WTC11 (cell line): ENCODE data around the gene GRM1. TPM values are rescaled to one million over a fixed set of nuclear protein-coding genes. Genes with fewer than 3 reads are reported as not detected.

Experiments used
- ATAC-seq: fragments of 200-7000 bp; cut with Tn5 transposase; 2 replicates; pipeline ENCODE4 v1.10.0; 2021; ENCODE audit warnings: mild to moderate bottlenecking, moderate library complexity
- CTCF ChIA-PET: fragments of 300-600 bp; sonication (Branson Sonifier 250); formaldehyde crosslinking; loops from one replicate; lab custom pipeline; 2021; ENCODE audit warnings: antibody characterized with exemption; lab: Charles Lee
- POLR2A ChIA-PET: fragments of 350-600 bp; sonication (Branson Sonifier 250); formaldehyde crosslinking; loops from one replicate; lab custom pipeline; 2021; ENCODE audit warnings: antibody characterized with exemption; lab: Charles Lee
- DNase-seq: peaks from one replicate; pipeline ENCODE4 v3.0.0; 2021; ENCODE audit warnings: low spot score
- H3K27ac Mint-ChIP-seq: 2 replicates; pipeline ENCODE4 v1.8.0; 2021; ENCODE audit warnings: mixed read lengths
- H3K27me3 Mint-ChIP-seq: 2 replicates; pipeline ENCODE4 v1.8.0; 2021; ENCODE audit warnings: low read depth, mild to moderate bottlenecking, moderate library complexity, mixed read lengths
- H3K36me3 Mint-ChIP-seq: 2 replicates; pipeline ENCODE4 v1.8.0; 2021; ENCODE audit warnings: mixed read lengths
- H3K4me1 Mint-ChIP-seq: 2 replicates; pipeline ENCODE4 v1.8.0; 2022; ENCODE audit warnings: mixed read lengths
- H3K4me3 Mint-ChIP-seq: 2 replicates; pipeline ENCODE4 v1.8.0; 2021; ENCODE audit warnings: mild to moderate bottlenecking, moderate library complexity, mixed read lengths
- H3K9me3 Mint-ChIP-seq: 2 replicates; pipeline ENCODE4 v1.8.0; 2021; ENCODE audit warnings: mixed read lengths
- ATF1 ChIP-seq: sonication (generic); formaldehyde crosslinking; IDR thresholded peaks from 2 replicates; pipeline ENCODE4 v1.8.1; 2023; ENCODE audit warnings: mild to moderate bottlenecking, moderate library complexity, missing genetic modification reagents
- CBFB ChIP-seq: sonication (generic); formaldehyde crosslinking; IDR thresholded peaks from 2 replicates; pipeline ENCODE4 v1.8.1; 2022; ENCODE audit warnings: mild to moderate bottlenecking, low read depth, missing genetic modification reagents
- EMX1 ChIP-seq: fragments of 250-450 bp; sonication (Bioruptor Pico); IDR thresholded peaks from 2 replicates; pipeline ENCODE4 v1.8.0; 2021; ENCODE audit warnings: mild to moderate bottlenecking
- FOXP1 ChIP-seq: sonication (generic); formaldehyde crosslinking; IDR thresholded peaks from 2 replicates; pipeline ENCODE4 v1.8.0; 2022; ENCODE audit warnings: missing genetic modification reagents, mild to moderate bottlenecking, moderate library complexity, borderline replicate concordance
- GABPB1 ChIP-seq: sonication (generic); formaldehyde crosslinking; IDR thresholded peaks from 2 replicates; pipeline ENCODE4 v1.8.1; 2023; ENCODE audit warnings: mild to moderate bottlenecking, missing genetic modification reagents
- GTF2I ChIP-seq: fragments of 250-450 bp; sonication (Bioruptor Pico); conservative IDR thresholded peaks from 2 replicates; pipeline ENCODE4 v1.4.0; 2021; ENCODE audit warnings: mild to moderate bottlenecking
- IRF2 ChIP-seq: sonication (generic); formaldehyde crosslinking; IDR thresholded peaks from 2 replicates; pipeline ENCODE4 v1.8.0; 2022; ENCODE audit warnings: low read depth, missing genetic modification reagents, borderline replicate concordance
- KAT7 ChIP-seq: sonication (generic); formaldehyde crosslinking; IDR thresholded peaks from 2 replicates; pipeline ENCODE4 v1.8.1; 2023; ENCODE audit warnings: missing genetic modification reagents, mild to moderate bottlenecking, borderline replicate concordance
- RELA ChIP-seq: sonication (generic); formaldehyde crosslinking; IDR thresholded peaks from 2 replicates; pipeline ENCODE4 v1.8.1; 2022; ENCODE audit warnings: missing genetic modification reagents, mild to moderate bottlenecking, borderline replicate concordance
- SMAD4 ChIP-seq: sonication (generic); formaldehyde crosslinking; IDR thresholded peaks from 2 replicates; pipeline ENCODE4 v1.8.0; 2022; ENCODE audit warnings: mild to moderate bottlenecking, missing genetic modification reagents
- SOX15 ChIP-seq: fragments of 250-450 bp; sonication (Bioruptor Pico); IDR thresholded peaks from 2 replicates; pipeline ENCODE4 v1.9.0; 2021; ENCODE audit warnings: mild to moderate bottlenecking
- TCF7 ChIP-seq: sonication (generic); formaldehyde crosslinking; IDR thresholded peaks from 2 replicates; pipeline ENCODE4 v1.8.0; 2022; ENCODE audit warnings: mild to moderate bottlenecking, low read depth, missing genetic modification reagents, moderate library complexity
- TEAD4 ChIP-seq: sonication (generic); formaldehyde crosslinking; IDR thresholded peaks from 2 replicates; pipeline ENCODE4 v1.8.0; 2022; ENCODE audit warnings: mild to moderate bottlenecking, missing genetic modification reagents
- ZNF396 ChIP-seq: fragments of 250-450 bp; sonication (Bioruptor Pico); IDR thresholded peaks from 2 replicates; pipeline ENCODE4 v1.8.0; 2021; ENCODE audit warnings: mild to moderate bottlenecking, moderate library complexity, borderline replicate concordance
- total RNA-seq: library from RNA; stranded (reverse); gene quantifications from 3 replicates; pipeline ENCODE4 v1.2.3, GENCODE V29; 2021
- TF ChIP-seq, protein P1 (sequence below): sonication (generic); formaldehyde crosslinking; IDR thresholded peaks from 2 replicates; pipeline ENCODE4 v1.8.0; 2023; ENCODE audit warnings: missing genetic modification reagents
- TF ChIP-seq, protein P2 (sequence below): fragments of 250-450 bp; sonication (Bioruptor Pico); IDR thresholded peaks from 2 replicates; pipeline ENCODE4 v1.9.0; 2021; ENCODE audit warnings: mild to moderate bottlenecking, borderline replicate concordance
- TF ChIP-seq, protein P3 (sequence below): sonication (generic); formaldehyde crosslinking; IDR thresholded peaks from 2 replicates; pipeline ENCODE4 v1.8.1; 2022; ENCODE audit warnings: mild to moderate bottlenecking, moderate library complexity, missing genetic modification reagents
- TF ChIP-seq, protein P4 (sequence below): fragments of 250-450 bp; sonication (Bioruptor Pico); conservative IDR thresholded peaks from 2 replicates; pipeline ENCODE4 v1.9.0; 2021; ENCODE audit warnings: mild to moderate bottlenecking
- TF ChIP-seq, protein P5 (sequence below): sonication (generic); formaldehyde crosslinking; IDR thresholded peaks from 2 replicates; pipeline ENCODE4 v1.8.0; 2022; ENCODE audit warnings: mild to moderate bottlenecking, missing genetic modification reagents
- TF ChIP-seq, protein P6 (sequence below): sonication (generic); formaldehyde crosslinking; IDR thresholded peaks from 2 replicates; pipeline ENCODE4 v1.8.0; 2022; ENCODE audit warnings: mild to moderate bottlenecking, missing genetic modification reagents
- TF ChIP-seq, protein P7 (sequence below): sonication (generic); formaldehyde crosslinking; IDR thresholded peaks from 2 replicates; pipeline ENCODE4 v1.8.1; 2023; ENCODE audit warnings: mild to moderate bottlenecking, missing genetic modification reagents
- TF ChIP-seq, protein P8 (sequence below): sonication (generic); formaldehyde crosslinking; IDR thresholded peaks from 2 replicates; pipeline ENCODE4 v1.8.1; 2023; ENCODE audit warnings: mild to moderate bottlenecking, moderate library complexity, missing genetic modification reagents

The GRM1 gene
- total RNA-seq, 1 experiment from 2014 or later, result 0.46 TPM

DNA sequence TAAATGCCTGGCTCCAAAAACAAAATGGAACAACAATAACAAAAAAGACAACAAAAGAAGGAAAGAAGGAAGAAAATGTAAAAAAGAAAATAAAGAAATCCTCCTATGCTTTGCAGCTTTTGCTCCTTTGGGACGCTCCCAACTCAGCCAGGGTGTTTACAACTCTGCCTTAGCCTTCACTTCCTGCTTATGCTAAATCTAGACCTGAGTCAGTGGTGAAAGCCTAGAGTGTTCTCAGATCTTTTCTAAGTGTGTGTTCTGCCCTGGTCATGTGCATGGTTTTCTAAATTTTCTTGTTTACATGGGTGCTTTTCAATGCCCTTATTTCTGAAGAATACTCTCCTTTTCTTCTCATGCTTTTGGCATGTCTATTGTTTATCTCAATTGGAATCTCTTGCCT, 19.5 kb upstream of the GRM1 start:
- CTCF ChIA-PET, result no interaction called here
- H3K9me3 Mint-ChIP-seq, result peaks cover 37% of the 10 kb centered on the region
- no peak overlapping the region for H3K27ac Mint-ChIP-seq
- ATAC-seq (no peak), DNase-seq (no peak)
- no peak overlapping the region for H3K4me3 Mint-ChIP-seq
- POLR2A ChIA-PET, result no interaction called here
- peaks cover 20% of the 10 kb centered on the region for H3K36me3 Mint-ChIP-seq
- TF ChIP-seq ATF1 (CRISPR knock-in tag) (no peak), GTF2I (CRISPR knock-in tag) (no peak), KAT7 (CRISPR knock-in tag) (no peak), GABPB1 (CRISPR knock-in tag) (no peak), SMAD4 (CRISPR knock-in tag) (no peak), RELA (no peak), IRF2 (CRISPR knock-in tag) (no peak), SOX15 (CRISPR knock-in tag) (no peak), TEAD4 (CRISPR knock-in tag) (no peak)
- TF ChIP-seq, protein P1, sequence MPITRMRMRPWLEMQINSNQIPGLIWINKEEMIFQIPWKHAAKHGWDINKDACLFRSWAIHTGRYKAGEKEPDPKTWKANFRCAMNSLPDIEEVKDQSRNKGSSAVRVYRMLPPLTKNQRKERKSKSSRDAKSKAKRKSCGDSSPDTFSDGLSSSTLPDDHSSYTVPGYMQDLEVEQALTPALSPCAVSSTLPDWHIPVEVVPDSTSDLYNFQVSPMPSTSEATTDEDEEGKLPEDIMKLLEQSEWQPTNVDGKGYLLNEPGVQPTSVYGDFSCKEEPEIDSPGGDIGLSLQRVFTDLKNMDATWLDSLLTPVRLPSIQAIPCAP (CRISPR knock-in tag), result no peak
- TF ChIP-seq, protein P2, sequence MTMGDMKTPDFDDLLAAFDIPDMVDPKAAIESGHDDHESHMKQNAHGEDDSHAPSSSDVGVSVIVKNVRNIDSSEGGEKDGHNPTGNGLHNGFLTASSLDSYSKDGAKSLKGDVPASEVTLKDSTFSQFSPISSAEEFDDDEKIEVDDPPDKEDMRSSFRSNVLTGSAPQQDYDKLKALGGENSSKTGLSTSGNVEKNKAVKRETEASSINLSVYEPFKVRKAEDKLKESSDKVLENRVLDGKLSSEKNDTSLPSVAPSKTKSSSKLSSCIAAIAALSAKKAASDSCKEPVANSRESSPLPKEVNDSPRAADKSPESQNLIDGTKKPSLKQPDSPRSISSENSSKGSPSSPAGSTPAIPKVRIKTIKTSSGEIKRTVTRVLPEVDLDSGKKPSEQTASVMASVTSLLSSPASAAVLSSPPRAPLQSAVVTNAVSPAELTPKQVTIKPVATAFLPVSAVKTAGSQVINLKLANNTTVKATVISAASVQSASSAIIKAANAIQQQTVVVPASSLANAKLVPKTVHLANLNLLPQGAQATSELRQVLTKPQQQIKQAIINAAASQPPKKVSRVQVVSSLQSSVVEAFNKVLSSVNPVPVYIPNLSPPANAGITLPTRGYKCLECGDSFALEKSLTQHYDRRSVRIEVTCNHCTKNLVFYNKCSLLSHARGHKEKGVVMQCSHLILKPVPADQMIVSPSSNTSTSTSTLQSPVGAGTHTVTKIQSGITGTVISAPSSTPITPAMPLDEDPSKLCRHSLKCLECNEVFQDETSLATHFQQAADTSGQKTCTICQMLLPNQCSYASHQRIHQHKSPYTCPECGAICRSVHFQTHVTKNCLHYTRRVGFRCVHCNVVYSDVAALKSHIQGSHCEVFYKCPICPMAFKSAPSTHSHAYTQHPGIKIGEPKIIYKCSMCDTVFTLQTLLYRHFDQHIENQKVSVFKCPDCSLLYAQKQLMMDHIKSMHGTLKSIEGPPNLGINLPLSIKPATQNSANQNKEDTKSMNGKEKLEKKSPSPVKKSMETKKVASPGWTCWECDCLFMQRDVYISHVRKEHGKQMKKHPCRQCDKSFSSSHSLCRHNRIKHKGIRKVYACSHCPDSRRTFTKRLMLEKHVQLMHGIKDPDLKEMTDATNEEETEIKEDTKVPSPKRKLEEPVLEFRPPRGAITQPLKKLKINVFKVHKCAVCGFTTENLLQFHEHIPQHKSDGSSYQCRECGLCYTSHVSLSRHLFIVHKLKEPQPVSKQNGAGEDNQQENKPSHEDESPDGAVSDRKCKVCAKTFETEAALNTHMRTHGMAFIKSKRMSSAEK (CRISPR knock-in tag), result no peak
- TF ChIP-seq, protein P3, sequence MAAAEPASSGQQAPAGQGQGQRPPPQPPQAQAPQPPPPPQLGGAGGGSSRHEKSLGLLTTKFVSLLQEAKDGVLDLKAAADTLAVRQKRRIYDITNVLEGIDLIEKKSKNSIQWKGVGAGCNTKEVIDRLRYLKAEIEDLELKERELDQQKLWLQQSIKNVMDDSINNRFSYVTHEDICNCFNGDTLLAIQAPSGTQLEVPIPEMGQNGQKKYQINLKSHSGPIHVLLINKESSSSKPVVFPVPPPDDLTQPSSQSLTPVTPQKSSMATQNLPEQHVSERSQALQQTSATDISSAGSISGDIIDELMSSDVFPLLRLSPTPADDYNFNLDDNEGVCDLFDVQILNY (CRISPR knock-in tag), result no peak
- TF ChIP-seq, all 79 proteins: peak for 0
- Mint-ChIP-seq H3K27me3 (no peaks in the 10 kb centered on the region; the same call in 1 of the 2 replicates), H3K4me1 (no peaks in the 10 kb centered on the region)

DNA sequence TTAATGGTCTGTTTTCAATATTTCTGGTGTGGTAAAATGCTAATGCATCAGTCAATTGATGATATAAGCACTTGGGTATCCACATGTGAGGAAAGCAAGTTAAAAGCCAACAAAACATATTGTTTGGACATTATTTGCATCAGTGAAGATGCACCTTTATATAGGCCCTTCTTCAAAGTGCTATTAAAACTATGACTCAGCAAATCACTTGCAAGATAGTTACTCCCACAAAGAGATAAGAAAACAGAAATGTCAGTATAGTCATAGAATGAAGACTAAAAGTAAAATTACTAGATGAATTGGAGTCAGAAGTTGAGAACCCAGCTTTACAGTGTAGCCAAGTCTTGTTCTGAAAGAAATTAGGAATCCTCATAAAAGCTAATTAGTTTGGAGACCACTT, 14.6 kb upstream of the GRM1 start:
- POLR2A ChIA-PET, result no interaction called here
- DNase-seq, result no peak
- Mint-ChIP-seq H3K27me3 (no peaks in the 10 kb centered on the region; the same call in 1 of the 2 replicates), H3K9me3 (peaks cover 29% of the 10 kb centered on the region), H3K36me3 (peaks cover 17% of the 10 kb centered on the region), H3K4me3 (no peak overlapping the region), H3K4me1 (peaks cover 15% of the 10 kb centered on the region), H3K27ac (no peak overlapping the region)
- CTCF ChIA-PET, result no interaction called here
- ATAC-seq, result no peak
- no peak for TF ChIP-seq ATF1 (CRISPR knock-in tag)
- no peak for TF ChIP-seq TCF7 (CRISPR knock-in tag)
- TF ChIP-seq GTF2I (CRISPR knock-in tag), result no peak
- TF ChIP-seq, protein P4, sequence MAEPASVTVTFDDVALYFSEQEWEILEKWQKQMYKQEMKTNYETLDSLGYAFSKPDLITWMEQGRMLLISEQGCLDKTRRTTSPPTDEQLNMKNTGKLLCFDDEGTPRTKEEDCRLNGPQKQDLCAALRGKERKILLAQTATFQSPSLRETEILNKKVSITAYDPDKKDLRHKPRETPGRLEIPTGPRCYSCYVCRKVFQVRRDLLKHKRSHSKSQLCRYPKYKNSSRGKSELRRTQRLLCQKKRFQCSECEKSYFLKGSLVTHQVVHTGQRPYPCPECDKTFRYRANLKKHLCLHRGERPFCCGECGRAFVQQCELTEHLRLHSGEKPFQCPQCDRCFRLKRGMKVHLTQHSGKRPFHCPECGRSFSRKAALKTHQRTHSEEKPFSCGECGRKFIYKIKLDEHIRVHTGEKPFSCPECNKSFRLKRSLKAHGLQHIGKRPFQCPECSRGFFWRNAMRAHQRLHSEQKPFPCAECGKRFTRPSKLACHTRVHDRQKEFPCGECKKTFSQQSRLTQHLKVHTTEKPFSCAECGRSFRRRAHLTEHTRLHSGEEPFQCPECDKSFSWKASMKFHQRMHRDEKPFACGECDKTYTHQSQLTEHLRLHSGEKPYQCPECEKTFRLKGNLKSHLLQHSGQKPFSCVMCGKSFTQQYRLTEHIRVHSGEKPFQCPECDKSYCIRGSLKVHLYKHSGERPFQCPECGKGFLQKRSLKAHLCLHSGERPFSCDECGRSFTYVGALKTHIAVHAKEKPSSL, result no peak
- TF ChIP-seq, protein P5, sequence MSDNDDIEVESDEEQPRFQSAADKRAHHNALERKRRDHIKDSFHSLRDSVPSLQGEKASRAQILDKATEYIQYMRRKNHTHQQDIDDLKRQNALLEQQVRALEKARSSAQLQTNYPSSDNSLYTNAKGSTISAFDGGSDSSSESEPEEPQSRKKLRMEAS (CRISPR knock-in tag), result no peak
- TF ChIP-seq, protein P6, sequence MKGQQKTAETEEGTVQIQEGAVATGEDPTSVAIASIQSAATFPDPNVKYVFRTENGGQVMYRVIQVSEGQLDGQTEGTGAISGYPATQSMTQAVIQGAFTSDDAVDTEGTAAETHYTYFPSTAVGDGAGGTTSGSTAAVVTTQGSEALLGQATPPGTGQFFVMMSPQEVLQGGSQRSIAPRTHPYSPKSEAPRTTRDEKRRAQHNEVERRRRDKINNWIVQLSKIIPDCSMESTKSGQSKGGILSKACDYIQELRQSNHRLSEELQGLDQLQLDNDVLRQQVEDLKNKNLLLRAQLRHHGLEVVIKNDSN (CRISPR knock-in tag), result no peak
- no peak for TF ChIP-seq ZNF396
- no peak for TF ChIP-seq CBFB
- TF ChIP-seq FOXP1 (CRISPR knock-in tag), result no peak
- no peak for TF ChIP-seq SMAD4 (CRISPR knock-in tag)
- TF ChIP-seq, protein P7, sequence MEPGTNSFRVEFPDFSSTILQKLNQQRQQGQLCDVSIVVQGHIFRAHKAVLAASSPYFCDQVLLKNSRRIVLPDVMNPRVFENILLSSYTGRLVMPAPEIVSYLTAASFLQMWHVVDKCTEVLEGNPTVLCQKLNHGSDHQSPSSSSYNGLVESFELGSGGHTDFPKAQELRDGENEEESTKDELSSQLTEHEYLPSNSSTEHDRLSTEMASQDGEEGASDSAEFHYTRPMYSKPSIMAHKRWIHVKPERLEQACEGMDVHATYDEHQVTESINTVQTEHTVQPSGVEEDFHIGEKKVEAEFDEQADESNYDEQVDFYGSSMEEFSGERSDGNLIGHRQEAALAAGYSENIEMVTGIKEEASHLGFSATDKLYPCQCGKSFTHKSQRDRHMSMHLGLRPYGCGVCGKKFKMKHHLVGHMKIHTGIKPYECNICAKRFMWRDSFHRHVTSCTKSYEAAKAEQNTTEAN, result no peak
- no peak for TF ChIP-seq EMX1 (CRISPR knock-in tag)
- TF ChIP-seq, protein P8, sequence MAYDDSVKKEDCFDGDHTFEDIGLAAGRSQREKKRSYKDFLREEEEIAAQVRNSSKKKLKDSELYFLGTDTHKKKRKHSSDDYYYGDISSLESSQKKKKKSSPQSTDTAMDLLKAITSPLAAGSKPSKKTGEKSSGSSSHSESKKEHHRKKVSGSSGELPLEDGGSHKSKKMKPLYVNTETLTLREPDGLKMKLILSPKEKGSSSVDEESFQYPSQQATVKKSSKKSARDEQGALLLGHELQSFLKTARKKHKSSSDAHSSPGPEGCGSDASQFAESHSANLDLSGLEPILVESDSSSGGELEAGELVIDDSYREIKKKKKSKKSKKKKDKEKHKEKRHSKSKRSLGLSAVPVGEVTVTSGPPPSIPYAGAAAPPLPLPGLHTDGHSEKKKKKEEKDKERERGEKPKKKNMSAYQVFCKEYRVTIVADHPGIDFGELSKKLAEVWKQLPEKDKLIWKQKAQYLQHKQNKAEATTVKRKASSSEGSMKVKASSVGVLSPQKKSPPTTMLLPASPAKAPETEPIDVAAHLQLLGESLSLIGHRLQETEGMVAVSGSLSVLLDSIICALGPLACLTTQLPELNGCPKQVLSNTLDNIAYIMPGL (CRISPR knock-in tag), result no peak
